ENCODE data around the gene TRAF1.

The TRAF1 gene

DNA sequence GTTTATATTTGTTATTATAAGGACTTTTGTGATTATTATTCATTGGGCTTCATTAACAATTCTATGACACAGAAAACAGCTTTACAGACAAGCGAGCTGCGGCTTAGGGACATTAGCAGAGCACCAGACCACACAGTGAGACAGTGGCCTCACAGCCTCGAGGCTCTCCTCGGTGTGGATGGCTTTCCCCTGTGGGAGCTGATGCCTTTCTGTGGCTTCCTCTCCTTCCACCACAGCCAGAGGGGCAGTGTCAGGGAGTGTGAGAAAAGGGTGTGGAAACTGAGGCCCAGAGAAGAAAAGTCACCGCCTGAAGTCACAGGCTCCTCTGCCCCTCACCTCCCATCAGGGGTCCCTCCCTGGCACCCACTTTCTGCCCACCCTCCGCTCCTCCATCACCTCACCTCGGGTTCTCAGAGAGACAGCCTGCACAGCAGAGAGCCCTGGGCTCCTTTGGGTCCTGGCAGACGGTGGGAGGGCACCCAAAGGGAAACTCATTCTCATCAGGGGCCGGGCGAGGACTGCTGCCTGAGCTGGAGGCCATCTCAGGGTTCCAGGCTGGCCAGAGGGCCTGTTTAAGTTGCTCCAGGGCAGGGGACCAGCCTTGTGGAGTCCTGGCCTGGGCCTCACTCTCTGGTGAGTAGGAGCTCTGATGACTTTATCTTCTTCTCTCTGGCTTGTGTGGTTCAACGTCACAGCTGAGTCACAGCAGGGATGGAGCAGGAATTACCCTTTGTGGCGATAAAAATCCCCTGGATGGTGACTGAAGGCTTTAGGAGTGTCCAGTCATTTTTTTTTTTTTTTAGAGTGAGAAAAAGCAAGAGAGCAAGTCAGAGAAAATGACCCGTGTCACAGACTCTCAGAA is 830 bp downstream of the TRAF1 start:
- H3K4me3 ChIP-seq (replicated peaks in 1 of 2; ENCODE audit: low read depth in 2 of 2, low read length in 2 of 2) = no peak overlapping the region
- peak; percentile 82 to 94 for DNase-seq (ENCODE audit: low read depth in 2 of 2)
- TF ChIP-seq, protein P1, sequence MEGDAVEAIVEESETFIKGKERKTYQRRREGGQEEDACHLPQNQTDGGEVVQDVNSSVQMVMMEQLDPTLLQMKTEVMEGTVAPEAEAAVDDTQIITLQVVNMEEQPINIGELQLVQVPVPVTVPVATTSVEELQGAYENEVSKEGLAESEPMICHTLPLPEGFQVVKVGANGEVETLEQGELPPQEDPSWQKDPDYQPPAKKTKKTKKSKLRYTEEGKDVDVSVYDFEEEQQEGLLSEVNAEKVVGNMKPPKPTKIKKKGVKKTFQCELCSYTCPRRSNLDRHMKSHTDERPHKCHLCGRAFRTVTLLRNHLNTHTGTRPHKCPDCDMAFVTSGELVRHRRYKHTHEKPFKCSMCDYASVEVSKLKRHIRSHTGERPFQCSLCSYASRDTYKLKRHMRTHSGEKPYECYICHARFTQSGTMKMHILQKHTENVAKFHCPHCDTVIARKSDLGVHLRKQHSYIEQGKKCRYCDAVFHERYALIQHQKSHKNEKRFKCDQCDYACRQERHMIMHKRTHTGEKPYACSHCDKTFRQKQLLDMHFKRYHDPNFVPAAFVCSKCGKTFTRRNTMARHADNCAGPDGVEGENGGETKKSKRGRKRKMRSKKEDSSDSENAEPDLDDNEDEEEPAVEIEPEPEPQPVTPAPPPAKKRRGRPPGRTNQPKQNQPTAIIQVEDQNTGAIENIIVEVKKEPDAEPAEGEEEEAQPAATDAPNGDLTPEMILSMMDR (IDR thresholded peaks at IDR 0.05; ENCODE audit: low read depth, low read length) = no peak

DNA sequence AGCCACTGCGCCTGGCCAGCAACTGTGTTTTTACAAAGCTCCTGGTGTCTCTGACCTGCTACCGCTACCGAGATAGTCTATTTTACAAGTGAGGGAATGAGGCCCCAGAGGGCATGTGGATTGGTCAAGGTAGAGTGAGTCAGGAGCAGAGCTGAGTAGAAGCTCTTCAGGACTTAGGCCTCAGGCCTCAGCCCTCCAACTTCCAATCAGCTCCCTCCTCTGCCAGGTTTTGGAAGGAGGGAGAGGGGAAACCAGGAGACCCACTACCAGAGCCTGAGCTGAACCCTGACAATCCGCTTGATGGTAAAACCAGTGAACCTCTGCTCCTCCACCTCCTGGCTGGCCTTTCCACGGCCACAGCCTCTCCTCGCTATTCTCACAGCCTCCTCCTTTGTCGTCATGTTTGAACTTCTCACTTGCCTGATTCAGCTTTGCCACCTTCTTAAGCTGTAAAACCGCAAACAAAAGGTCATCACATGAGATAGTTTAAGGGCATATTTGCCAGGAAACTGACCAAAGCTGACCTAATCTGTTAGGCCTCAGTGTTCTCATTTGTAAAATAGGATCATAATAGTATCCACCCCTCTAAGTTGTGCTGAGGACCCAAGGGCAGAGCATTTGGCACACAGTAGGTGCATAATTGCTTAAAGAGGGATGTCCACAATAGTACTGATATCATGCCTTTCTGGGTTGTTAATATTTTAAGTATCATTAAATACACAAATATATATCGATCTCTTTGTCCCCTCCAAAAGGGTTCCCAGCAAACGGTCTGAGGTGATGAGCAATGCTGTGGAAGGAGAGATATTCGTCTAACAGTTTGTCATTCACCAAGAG is 1.7 kb downstream of the TRAF1 start:
- DNase-seq (ENCODE audit: low read depth in 2 of 2) = no peak
- no peak overlapping the region for H3K4me3 ChIP-seq (replicated peaks in 1 of 2; ENCODE audit: low read depth in 2 of 2, low read length in 2 of 2)
- TF ChIP-seq, protein P1 (IDR thresholded peaks at IDR 0.05; ENCODE audit: low read depth, low read length) = no peak

DNA sequence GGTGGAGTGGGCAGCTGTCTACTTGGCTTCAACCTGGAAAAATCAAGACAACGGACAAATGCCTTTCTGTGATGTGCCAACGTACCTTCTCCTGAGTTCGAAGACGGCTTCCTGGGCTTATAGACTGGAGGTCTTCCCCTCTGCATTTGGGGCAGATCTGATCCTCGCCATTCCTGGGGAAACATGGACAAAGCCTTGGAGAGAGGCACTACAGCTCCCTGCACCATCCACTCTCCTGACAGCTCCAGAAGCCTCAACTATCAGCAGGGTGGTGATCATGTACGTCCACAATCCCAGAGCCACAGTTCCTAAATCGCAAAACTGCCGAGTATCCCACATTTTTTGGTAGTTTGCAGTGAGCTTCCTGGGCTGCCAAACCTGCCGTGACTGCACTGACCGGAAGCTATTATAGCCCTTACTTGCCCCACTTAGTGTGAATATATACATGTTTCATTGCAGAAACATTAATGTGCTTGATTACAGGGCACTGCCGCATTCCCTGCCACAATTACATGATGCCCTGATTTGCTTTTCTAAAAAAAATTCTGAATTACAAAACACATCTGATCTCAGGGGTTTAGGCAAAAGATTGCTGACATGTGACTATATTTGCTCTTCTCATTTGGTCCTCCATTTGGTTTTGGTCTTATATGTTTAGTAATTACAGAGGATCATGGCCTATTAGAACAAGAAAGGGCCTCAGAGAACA is 2.8 kb downstream of the TRAF1 start:
- TF ChIP-seq, protein P1 (IDR thresholded peaks at IDR 0.05; ENCODE audit: low read depth, low read length) = no peak
- DNase-seq (ENCODE audit: low read depth in 2 of 2) = no peak
- H3K4me3 ChIP-seq (replicated peaks in 1 of 2; ENCODE audit: low read depth in 2 of 2, low read length in 2 of 2) = no peak overlapping the region

DNA sequence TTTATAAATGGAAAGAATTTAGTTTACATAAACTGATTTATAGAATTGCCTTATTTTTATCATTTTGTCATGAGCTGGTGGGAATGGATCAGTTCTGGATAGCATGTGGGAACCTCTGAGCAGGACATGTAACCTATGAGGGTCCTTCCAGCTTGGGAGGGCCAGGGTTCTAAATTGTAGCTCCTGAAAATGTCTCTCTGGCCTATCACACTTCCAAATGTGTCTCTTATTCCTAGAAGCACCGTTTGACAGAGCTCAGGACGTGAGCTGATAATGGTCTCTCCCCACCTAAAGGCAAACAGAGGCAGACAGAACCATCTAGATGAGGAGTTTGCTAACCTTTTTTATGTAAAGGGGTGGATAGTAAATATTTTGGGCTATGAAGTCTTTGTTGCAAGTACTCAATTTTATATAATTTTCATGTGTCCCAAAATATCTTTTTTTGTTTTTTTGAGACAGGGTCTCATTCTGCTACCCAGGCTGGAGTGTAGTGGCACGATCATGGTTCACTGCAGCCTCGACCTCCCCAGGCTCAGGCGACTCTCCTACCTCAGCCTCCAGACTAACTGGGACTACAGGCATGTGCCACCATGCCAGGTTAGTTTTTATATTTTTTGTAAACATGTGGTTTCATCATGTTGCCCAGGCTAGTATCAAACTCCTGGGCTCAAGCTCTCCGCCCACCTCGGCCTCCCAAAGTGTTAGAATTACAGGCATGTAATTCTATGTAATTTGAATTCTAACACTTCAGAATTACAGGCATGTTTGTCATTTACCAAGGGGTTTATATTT is 4.0 kb downstream of the TRAF1 start:
- no peak for DNase-seq (ENCODE audit: low read depth in 2 of 2)
- no peak overlapping the region for H3K4me3 ChIP-seq (replicated peaks in 1 of 2; ENCODE audit: low read depth in 2 of 2, low read length in 2 of 2)
- TF ChIP-seq, protein P1 (IDR thresholded peaks at IDR 0.05; ENCODE audit: low read depth, low read length) = no peak

DNA sequence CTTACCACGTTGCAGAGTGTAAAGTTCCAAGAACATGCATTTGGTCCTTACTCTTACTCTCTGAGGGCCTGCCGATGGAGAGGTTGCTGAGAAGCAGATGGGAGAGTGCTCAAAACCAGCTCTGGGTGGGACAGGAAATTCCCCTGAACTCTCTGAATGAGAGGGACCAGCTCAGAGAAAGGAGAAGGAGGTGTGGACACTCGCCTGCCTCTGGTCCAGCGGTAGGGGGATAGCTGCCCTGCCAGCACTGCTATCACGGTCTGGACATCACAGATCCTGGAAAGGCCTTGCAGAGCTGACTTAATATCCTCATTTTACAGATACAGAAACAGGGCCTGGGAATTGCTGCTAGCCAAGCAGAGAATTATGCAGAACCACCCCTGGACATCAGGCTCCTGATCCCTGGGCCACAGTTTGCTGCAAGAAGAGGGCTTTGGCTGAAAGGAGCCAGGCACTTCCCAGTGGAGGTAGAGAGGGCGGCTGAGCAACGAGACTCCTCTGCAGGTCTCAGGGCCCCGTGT is 4.9 kb downstream of the TRAF1 start:
- no peak for DNase-seq (ENCODE audit: low read depth in 2 of 2)
- H3K4me3 ChIP-seq (replicated peaks in 1 of 2; ENCODE audit: low read depth in 2 of 2, low read length in 2 of 2) = no peak overlapping the region
- TF ChIP-seq, protein P1 (IDR thresholded peaks at IDR 0.05; ENCODE audit: low read depth, low read length) = no peak

DNA sequence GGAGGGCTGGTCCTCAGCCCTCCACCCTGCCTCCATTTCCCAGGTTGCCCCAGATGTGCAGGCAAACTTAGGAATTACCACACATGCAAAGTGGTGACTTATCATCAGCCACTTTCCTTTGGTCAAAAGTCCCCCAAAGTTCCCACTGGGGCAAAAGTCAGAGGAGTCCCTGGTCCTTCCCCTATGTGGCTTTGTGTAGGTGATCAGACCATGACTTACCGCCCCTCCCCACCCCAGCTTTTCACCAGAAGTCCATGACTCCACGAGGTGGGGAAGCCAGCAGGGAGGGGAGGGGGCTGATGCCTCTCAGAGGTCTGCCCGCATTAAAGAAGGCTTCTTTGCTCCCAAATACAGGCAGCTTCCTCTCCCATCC is 5.8 kb downstream of the TRAF1 start:
- no peak for DNase-seq (ENCODE audit: low read depth in 2 of 2)
- no peak overlapping the region for H3K4me3 ChIP-seq (replicated peaks in 1 of 2; ENCODE audit: low read depth in 2 of 2, low read length in 2 of 2)

More for the DNA sequence above, 5.8 kb downstream of the TRAF1 start:
- TF ChIP-seq, protein P1 (IDR thresholded peaks at IDR 0.05; ENCODE audit: low read depth, low read length) = no peak
